NCI-H2227 (cell line): ENCODE data around the gene HES3.
A peak's percentile ranks its signal among the peaks of the same experiment; 100 is the strongest.

Source experiments
- DNase-seq: peaks from one replicate; lab custom pipeline; 2025; ENCODE audit not compliant: unreplicated experiment; lab: John Stamatoyannopoulos, UW

HES3 gene, protein sequence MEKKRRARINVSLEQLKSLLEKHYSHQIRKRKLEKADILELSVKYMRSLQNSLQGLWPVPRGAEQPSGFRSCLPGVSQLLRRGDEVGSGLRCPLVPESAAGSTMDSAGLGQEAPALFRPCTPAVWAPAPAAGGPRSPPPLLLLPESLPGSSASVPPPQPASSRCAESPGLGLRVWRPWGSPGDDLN

DNA sequence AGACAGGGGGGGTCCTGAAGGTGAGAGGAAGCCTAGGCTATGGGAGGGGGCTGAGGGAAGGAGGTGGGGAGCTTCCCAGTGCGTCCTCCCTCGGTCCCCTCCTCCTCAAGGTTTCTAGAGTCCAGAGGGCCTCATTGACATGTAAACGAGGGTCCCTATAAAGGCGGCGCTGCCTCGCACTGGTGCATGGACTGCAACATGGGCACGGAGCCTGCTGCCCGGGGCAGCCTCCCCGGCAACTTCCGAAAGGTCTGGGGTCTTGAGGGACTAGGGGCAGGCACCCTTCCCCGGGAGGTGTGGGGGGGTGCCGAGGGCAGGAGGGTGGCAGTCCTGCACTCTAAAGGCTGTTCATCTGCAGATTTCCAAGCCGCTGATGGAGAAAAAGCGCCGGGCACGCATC lies at the start of gene HES3:
TSS of gene HES3 (plus strand) at position 187 of the 400 bp plus-strand sequence. CDS start at position 374, 187 bp downstream.
- no peak for DNase-seq

DNA sequence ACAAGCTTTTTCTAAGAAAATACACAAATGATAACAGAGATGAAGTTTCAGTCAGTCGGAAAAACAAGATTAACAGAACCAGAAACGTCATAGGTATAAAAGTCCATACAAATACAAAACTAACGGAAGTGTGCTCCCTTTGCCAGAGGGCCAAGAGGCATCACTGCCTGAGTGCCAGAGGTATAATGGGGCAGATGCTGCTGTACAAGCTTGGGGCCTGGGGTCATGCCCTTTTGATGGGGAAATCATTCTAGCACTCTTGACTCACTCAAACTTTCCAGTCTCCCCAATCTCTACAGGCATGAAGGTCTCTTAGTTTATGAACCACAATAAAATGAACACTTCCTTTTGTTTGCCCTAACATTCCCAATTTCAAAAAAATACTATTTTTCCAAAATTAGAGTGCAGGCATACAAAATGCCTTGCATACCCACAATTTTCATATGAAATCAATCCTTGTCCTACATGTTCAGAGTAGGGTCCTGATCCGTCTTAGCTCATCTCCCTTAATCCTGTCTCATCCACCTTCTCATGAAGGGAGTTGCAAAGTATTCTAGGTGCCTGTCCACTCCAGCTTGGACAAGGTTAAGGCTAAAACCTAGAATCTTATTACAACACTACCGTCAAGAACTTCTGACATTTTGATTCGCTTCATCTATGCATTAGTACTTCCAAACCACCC lies 46.1 kb upstream of the HES3 start:
- no peak for DNase-seq

DNA sequence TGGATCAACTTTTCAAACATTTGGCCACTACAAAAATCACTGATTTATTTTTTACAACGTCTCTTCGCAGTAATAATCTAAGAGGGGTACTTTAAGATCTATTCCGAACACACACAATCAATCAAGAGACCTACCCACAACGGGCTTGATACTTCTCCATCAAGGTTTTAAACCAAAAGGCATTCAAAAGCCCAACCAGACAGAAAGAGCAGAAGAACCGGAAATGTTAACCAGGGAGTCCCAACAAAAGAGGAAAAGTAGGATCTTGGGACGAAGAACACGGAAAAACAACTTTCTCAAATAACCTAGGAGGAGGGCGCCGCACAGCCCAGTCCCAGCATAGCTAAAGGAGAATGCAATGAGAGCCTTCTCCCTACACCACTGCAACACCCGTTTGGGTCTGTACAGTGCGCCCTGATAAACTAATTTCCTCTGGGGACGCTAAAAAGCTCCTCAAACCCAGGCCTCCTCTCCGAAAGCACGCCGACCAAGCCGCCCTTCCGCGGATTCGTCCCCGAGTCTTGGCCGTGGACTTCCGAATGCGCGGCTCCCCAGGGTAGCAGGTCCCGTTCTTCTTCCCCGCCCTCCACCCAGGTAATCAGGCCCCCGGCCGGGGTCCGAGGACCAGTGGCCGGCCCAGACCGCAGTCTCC lies 45.2 kb upstream of the HES3 start:
- no peak for DNase-seq

DNA sequence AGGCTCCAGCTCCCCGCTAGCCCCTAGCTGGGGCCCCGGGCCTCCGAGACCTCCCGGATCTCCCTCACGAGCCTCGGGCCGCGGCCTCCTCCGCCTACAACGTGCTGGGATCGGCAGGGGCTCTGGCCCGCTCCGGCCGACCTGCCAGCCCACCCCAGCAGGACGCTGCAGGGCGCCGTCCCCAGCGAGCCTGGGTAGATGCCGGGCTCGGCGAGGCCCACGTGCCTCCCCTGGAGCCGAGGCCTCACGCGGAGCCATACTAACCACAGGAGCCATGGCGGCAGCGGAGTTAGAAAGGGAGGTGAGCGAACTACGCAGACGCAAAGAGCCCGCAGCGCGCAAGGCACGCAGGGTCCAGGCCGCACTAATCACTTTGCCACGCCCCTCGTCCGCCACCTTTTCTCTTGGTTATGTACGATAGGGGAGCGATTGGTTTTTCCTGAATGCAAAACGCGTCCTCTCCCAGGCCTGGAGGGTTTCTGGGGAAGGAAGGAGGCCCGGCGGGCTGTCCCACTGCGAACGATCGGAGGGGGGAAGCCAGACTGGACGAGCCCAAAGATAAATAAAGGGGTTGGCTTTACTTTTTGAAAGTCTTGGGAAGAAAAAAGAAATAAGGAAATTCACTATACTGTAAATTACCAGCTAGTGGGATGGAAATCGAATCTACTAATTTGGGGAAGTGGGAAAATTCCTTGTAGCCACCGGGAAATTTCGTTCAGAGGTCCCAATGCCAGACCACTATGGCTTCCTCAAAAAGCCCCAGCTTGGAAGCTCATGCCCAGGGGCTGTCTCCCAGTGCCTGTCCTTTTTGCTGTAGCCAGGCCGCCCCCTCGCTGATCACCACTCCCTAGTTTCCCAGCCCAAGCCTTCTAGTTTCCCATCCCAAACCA lies 44.4 kb upstream of the HES3 start, which contains the start of gene RPL22:
TSS of gene RPL22 (minus strand) at position 298 of the 890 bp plus-strand sequence. CDS start at position 276, 22 bp downstream.
- DNase-seq = peak; percentile 99

DNA sequence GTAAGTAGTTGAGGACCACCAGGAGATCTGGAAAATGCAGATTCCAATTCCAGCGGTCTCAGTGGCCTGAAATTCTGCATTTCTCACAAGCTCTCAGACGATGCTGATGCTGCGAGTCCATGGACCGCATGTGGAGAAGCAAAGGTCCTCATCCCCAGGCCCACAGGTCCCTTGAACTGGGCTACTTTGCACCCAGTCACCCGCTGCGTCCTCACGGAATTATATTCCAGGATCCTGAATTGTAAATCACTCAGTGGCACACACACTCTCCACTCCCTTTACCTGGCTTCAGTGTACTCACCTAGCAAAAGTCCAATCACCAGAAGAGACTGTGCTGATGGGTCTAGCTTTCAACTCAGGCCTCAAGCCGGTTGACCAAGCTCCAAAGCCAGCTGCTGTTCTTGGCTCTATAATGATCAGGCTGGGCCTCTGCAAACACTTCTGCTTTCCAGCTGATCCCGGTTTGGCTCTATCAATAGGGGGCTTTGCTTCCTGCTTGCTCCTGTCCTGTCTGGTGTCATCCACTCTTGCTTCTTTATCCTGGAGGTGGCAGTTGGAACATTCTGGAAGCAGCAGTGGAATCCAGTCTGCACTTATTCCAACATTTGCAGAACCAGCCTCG lies 43.7 kb upstream of the HES3 start:
- DNase-seq = no peak

DNA sequence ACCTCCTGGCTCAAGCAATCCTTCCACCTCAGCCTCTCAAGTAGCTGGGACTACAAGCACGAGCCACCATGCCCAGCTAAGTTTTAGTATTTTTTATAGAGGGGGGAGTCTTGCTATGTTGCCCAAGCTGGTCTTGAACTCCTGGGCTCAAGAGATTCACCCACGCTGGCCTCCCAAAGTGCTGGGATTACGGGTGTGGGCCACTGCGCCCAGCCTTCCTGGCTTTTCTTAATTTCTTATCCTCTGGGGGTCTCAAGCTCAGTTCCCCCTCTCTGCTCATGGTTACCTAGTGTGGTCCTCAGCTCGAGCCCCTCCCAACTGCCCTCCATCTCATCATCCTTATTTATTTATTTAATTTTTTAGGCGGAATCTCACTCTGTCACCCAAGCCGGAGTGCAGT lies 41.7 kb upstream of the HES3 start:
- DNase-seq = no peak

DNA sequence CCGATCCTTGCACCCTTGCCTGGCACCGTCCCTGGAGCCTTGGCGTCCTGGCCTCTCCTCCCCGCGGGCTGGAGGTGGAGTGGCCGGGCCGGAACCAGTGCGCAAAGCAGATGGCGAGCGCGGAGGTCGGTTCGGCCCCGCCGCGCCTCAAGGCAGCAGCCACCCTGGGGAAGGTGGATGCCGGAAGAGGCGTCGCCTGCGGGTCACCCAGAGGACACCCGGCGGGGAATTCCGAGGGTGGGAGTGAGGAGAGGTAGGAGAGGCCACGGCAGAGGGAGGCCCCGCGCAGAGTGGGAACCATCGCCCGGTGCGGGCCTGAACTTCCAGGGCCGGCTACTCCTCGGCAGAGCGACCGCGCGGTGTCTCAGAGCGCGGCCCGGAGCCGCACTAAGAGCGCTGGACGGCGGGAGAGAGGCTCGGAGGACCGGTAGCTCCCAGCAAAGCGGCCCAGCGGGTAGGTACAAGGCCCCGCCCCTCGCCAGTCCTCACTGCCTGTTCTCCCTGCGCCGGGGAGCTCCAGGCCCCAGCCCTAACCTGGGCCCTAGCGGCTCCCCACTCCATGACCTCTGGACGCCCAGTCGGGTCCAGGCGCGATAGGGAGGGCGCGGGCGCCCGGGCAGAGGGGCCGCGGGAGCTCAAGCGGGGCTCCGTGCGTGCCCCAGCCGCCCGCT lies 38.0 kb upstream of the HES3 start, which contains the start of gene RNF207:
TSS of gene RNF207 (plus strand) at position 271 of the 671 bp plus-strand sequence. CDS start 417 bp downstream, outside the sequence.
- no peak for DNase-seq

DNA sequence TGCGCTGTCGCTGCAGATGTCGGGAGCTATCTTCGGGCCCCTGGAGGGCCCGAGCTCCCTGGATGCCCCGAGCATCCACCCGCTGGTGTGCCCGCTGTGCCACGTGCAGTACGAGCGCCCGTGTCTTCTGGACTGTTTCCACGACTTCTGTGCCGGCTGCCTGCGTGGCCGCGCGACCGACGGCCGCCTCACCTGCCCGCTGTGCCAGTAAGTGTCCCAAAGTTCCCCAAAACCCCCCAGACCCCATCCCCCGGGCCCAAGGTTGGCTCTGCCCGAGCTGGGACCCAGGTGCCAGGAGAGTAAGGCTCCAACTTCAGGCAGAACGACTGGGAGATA lies 37.5 kb upstream of the HES3 start:
- DNase-seq = no peak

DNA sequence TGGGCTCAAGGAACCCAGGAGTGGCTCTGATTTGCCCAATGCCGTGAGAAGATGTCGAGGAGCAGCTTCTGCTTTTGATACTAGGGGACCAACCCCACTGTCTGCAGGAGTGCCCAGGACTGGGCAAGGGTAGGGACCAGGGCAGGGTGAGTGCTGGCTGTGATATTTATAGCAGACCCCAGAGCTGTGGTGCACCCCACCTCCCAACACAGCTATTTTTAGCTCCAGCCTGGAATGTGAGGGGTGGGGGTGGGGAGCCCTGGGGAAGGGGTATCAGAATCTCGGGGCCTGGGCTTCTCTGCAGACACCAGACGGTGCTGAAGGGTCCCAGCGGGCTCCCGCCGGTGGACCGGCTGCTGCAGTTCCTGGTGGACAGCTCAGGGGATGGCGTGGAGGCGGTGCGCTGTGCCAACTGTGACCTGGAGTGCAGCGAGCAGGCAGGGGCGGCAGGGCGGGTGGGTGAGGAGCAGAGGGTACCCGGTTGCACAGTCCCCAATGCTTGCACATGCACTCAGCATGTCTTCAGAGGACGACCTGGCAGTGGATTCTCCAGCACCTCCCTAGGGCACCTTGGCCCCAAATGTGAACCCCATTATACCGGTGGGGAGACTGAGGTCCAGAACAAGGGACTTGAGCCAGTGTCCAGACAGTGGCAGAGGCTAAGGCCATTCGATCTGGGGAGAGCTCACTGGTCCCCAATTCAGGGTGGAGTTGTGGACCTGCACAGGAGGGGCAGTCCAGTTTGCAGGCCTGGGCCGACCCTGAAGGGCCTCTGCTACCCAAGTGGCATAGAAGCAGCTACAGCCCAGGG lies 36.7 kb upstream of the HES3 start:
- no peak for DNase-seq

DNA sequence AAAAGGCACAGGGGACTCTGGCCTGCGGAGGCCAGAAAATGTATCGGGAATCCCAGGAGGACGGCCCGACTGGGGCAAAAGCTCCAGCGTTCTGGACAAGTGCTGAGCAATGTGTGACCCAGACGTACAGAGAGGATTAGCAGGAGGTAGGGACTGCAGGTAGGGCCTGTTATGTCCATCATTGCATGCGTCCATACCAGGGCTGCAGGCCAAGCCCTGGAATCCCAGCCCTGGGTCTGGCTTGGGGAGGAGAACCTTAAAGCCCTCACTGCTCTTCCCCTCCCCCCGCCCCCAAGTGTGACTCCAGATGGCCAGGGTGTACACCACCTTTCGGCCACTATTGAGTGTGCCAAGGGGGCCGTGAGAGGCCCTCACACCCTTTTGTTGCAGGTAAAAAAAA lies 36.1 kb upstream of the HES3 start:
- DNase-seq = no peak

DNA sequence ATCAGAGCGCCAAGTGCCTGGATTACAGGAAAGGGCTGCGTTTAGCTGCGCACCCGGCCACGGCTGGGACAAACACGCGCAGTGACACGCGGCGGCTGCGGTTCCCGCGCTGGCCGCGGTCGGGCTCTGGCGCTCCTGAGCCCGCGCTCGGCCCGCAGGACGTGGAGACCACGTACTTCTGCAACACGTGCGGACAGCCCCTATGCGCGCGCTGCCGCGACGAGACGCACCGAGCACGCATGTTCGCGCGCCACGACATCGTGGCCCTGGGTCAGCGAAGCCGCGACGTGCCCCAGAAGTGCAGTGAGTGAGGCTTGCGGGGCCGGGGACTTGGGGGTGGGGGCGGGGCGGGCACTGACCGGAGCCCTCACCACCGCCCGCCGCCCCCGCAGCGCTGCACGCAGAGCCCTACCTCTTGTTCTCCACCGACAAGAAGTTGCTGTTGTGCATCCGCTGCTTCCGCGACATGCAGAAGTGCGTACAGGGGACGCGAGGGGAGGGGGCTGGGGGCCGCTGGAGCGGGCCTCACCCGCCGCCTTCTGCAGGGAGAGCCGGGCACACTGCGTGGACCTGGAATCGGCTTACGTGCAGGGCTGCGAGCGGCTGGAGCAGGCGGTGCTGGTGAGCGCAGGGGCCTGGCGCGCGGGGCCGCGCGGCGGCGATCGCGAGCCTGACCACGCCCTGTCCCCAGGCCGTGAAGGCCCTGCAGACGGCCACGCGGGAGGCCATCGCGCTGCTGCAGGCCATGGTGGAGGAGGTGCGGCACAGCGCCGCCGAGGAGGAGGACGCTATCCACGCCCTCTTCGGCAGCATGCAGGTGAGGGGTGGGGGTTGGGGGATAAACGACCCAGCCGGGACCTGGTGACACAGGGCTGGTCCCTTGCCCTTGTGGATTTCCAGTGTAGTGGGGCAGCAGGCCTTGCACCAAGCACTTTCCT lies 35.0 kb upstream of the HES3 start:
- no peak for DNase-seq

DNA sequence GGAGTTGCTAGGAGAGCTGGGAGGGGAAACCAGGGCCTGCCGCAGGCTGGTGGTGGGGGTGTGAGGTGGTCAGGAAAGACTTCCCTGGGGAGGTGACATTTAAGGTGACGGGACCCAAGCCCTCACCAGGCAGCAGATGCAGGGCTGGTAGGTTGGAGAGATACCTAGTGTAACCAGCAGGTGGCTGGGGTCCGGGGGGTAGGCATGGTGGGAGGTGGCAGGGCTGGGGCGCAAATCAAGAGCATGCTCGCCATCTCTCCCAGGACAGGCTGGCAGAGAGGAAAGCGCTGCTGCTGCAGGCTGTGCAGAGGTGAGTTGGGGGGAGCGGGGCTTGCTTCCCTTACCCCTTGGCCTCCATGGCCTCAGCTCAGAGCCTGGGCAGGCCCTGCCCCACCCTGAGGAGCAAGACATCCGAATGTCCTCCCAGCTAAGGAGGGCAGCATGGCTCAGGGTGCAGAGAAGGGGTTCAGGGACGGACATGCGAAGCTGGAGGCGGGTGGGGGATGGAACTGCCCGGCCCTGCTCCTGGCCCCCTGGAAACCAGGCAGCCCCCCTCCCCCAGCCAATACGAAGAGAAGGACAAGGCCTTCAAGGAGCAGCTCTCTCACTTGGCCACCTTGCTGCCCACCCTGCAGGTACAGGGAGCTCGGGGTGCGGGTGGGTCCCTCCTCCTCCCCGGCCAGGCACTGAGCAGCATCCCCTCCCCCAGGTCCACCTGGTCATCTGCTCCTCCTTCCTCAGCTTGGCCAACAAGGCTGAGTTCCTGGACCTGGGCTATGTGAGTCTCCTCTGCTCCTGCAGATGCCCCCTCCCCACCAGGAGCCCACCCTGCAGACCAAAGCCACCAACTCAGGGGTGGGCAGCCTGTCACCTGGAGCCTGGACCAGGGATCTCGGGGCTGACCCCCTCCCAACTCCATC lies 34.1 kb upstream of the HES3 start:
- no peak for DNase-seq

DNA sequence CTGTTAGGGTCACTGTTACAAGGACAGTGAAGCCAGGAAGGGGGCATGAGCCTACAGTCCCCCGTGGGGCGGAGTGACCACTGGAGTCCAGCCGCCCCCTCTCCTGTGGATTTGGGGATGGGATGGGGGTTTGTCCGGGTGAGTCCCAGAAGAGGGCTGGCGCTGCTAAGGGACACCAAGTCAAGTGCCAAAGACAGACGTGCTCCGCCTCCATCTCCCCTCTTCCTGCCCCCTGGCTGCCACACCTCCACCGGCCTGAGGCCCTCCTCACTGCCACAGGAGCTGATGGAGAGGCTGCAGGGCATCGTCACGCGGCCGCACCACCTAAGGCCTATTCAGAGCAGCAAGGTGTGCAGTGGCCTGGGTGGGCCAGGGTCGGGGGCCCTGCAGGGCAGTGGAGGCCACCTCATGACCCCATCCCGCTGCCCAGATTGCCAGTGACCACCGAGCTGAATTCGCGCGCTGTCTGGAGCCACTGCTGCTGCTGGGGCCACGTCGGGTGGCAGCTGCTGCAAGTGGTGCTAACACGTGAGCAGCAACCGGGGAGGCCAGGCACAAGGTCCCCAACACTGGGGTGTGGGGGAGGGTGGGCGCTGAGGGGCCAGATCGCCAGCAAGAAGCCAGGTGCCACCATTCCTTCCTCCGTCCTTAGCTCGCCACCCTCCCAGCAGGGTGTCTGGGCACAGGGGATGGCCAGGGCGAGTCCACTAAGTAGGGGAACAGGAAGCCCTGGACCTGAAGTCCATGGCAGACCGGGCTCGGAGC lies 33.2 kb upstream of the HES3 start:
- DNase-seq = no peak

DNA sequence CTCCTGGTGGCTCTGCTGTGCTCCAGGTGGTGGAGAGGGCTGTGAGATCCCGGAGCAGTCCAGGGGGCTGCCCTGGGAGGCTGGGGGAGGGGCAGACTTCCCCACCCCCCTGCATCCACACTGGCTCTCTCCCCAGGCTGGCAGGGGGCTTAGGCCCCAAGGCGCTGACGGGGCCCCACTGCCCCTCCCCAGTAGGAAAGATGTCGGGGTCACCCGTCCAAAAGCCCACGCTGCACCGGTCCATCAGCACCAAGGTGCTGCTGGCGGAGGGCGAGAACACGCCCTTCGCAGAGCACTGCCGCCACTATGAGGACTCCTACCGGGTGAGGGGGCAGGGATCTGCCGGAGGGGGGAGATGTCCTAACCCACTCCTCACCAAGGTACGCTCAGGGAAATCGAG lies 32.2 kb upstream of the HES3 start:
- DNase-seq = no peak

DNA sequence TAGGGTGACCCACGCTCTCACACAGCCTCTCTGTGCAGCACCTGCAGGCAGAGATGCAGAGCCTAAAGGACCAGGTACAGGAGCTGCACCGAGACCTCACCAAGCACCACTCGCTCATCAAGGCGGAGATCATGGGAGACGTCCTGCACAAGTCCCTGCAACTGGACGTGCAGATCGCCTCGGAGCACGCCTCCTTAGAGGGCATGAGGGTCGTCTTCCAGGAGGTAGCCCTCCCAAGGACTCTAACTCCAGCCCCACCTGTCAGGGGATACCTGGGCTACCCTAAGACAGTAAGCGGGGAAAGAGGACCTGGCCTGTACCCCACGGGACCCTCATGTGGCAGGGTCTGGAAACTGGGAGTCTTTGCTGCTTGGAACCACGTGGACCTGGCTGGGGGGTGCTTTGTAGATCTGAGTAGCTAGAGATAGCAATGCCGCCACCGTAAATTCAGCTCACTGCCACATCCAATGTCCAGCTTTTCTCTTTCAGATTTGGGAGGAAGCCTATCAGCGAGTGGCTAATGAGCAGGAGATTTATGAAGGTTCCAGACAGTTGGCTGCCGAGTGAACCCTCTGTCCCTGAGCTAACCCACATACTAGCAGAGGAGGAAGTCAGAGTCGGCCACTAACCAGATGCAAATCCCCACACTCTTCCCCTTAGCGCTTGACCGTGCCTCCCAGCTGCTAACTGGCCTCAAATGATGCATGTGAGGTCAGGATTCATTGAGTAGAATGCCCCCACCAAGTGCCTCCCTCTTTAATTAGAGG lies 31.6 kb upstream of the HES3 start:
- no peak for DNase-seq
